Stimulated activated effector memory CD8-positive, alpha-beta T cell treated with anti-CD3 and anti-CD28 coated beads, Interleukin-12 subunit alpha, Interleukin-12 subunit beta, amount 100 ng/mL, for 72 hours (primary cell): Measurements from ENCODE around the gene LLCFC1.

Experiments
- ATAC-seq: fragments of 150-1000 bp; cut with Tn5 transposase; 2 replicates; pipeline ENCODE4 v1.10.0; 2021
- DNase-seq, 2 donors: peaks; one replicate each; pipeline ENCODE4 v3.0.0; 2021 to 2022; ENCODE audit warnings: low spot score in 2 of 2
- H3K27ac Mint-ChIP-seq: one replicate; pipeline ENCODE4 v1.8.0; 2022; ENCODE audit warnings: mild to moderate bottlenecking, mixed read lengths
- H3K36me3 Mint-ChIP-seq: one replicate; pipeline ENCODE4 v1.8.0; 2022; ENCODE audit warnings: mild to moderate bottlenecking, mixed read lengths
- H3K4me1 Mint-ChIP-seq: one replicate; pipeline ENCODE4 v1.8.0; 2022; ENCODE audit warnings: mixed read lengths
- H3K4me3 Mint-ChIP-seq: one replicate; pipeline ENCODE4 v1.8.0; 2022; ENCODE audit warnings: mild to moderate bottlenecking, mixed read lengths
- H3K9me3 Mint-ChIP-seq: one replicate; pipeline ENCODE4 v1.8.0; 2022; ENCODE audit warnings: mixed read lengths

Gene LLCFC1

GRCh38 chr7:142939226-142939910, at the start of gene LLCFC1:
Gene LLCFC1 (plus strand): TSS chr7:142939484. CDS start chr7:142939622, 138 bp downstream.
- peak; percentile 39 for ATAC-seq
- Mint-ChIP-seq H3K27ac (no peak within 1 kb of the TSS), H3K4me1 (no peaks in the 10 kb centered on the region), H3K9me3 (no peaks in the 10 kb centered on the region), H3K36me3 (no peaks in the 10 kb centered on the region), H3K4me3 (no peak within 1 kb of the TSS)
- no peak for DNase-seq

GRCh38 chr7:142889816-142890215, 49.5 kb upstream of the LLCFC1 start:
- no peaks in the 10 kb centered on the region for H3K9me3 Mint-ChIP-seq
- no peak for ATAC-seq
- no peaks in the 10 kb centered on the region for H3K4me1 Mint-ChIP-seq
- no peak overlapping the region for H3K4me3 Mint-ChIP-seq
- H3K36me3 Mint-ChIP-seq = no peaks in the 10 kb centered on the region
- no peak for DNase-seq
- H3K27ac Mint-ChIP-seq = no peak overlapping the region

GRCh38 chr7:142890874-142891485, 48.3 kb upstream of the LLCFC1 start:
- H3K36me3 Mint-ChIP-seq = no peaks in the 10 kb centered on the region
- no peaks in the 10 kb centered on the region for H3K4me1 Mint-ChIP-seq
- DNase-seq (no peak), ATAC-seq (no peak)
- no peak overlapping the region for H3K4me3 Mint-ChIP-seq
- H3K9me3 Mint-ChIP-seq = no peaks in the 10 kb centered on the region
- no peak overlapping the region for H3K27ac Mint-ChIP-seq

GRCh38 chr7:142891490-142892082, 47.7 kb upstream of the LLCFC1 start:
- no peak for DNase-seq
- Mint-ChIP-seq H3K36me3 (no peaks in the 10 kb centered on the region), H3K4me3 (no peak overlapping the region), H3K27ac (no peak overlapping the region), H3K4me1 (no peaks in the 10 kb centered on the region), H3K9me3 (no peaks in the 10 kb centered on the region)
- ATAC-seq = no peak

GRCh38 chr7:142892951-142893350, 46.3 kb upstream of the LLCFC1 start:
- no peaks in the 10 kb centered on the region for H3K9me3 Mint-ChIP-seq

GRCh38 chr7:142894112-142894984, 44.9 kb upstream of the LLCFC1 start:
- peak; percentile 24 for ATAC-seq
- H3K4me1 Mint-ChIP-seq = no peaks in the 10 kb centered on the region
- no peak overlapping the region for H3K4me3 Mint-ChIP-seq
- DNase-seq = no peak
- H3K27ac Mint-ChIP-seq = no peak overlapping the region
- no peaks in the 10 kb centered on the region for H3K9me3 Mint-ChIP-seq
- no peaks in the 10 kb centered on the region for H3K36me3 Mint-ChIP-seq

More at GRCh38 chr7:142892951-142893350, 46.3 kb upstream of the LLCFC1 start:
- no peak for DNase-seq
- no peak for ATAC-seq
- no peaks in the 10 kb centered on the region for H3K36me3 Mint-ChIP-seq
- no peaks in the 10 kb centered on the region for H3K4me1 Mint-ChIP-seq
- no peak overlapping the region for H3K4me3 Mint-ChIP-seq
- no peak overlapping the region for H3K27ac Mint-ChIP-seq

GRCh38 chr7:142894985-142895593, 44.2 kb upstream of the LLCFC1 start:
- ATAC-seq (no peak), DNase-seq (no peak)
- Mint-ChIP-seq H3K36me3 (no peaks in the 10 kb centered on the region), H3K4me1 (no peaks in the 10 kb centered on the region), H3K9me3 (no peaks in the 10 kb centered on the region), H3K4me3 (no peak overlapping the region), H3K27ac (no peak overlapping the region)

- no peak overlapping the region for H3K4me3 Mint-ChIP-seq
- no peak overlapping the region for H3K27ac Mint-ChIP-seq
- H3K9me3 Mint-ChIP-seq = no peaks in the 10 kb centered on the region
- no peak for DNase-seq
- H3K4me1 Mint-ChIP-seq = no peaks in the 10 kb centered on the region
- no peak for ATAC-seq
- no peaks in the 10 kb centered on the region for H3K36me3 Mint-ChIP-seq
Observed at GRCh38 chr7:142896151-142896550, 43.1 kb upstream of the LLCFC1 start.

- H3K9me3 Mint-ChIP-seq = no peaks in the 10 kb centered on the region
- no peak overlapping the region for H3K27ac Mint-ChIP-seq
- no peaks in the 10 kb centered on the region for H3K4me1 Mint-ChIP-seq
- ATAC-seq = no peak
- no peak overlapping the region for H3K4me3 Mint-ChIP-seq
- no peaks in the 10 kb centered on the region for H3K36me3 Mint-ChIP-seq
- no peak for DNase-seq
Observed at GRCh38 chr7:142896741-142897379, 42.4 kb upstream of the LLCFC1 start.

- no peak overlapping the region for H3K27ac Mint-ChIP-seq
- no peaks in the 10 kb centered on the region for H3K36me3 Mint-ChIP-seq
- no peak overlapping the region for H3K4me3 Mint-ChIP-seq
- no peaks in the 10 kb centered on the region for H3K9me3 Mint-ChIP-seq
- DNase-seq (no peak), ATAC-seq (no peak)
- H3K4me1 Mint-ChIP-seq = no peaks in the 10 kb centered on the region
Observed at GRCh38 chr7:142897691-142898090, 41.6 kb upstream of the LLCFC1 start.

GRCh38 chr7:142898377-142899170, 40.7 kb upstream of the LLCFC1 start:
- no peak overlapping the region for H3K27ac Mint-ChIP-seq
- no peak for DNase-seq
- H3K4me1 Mint-ChIP-seq = no peaks in the 10 kb centered on the region
- H3K4me3 Mint-ChIP-seq = no peak overlapping the region
- no peak for ATAC-seq
- no peaks in the 10 kb centered on the region for H3K36me3 Mint-ChIP-seq
- no peaks in the 10 kb centered on the region for H3K9me3 Mint-ChIP-seq

GRCh38 chr7:142899661-142900060, 39.6 kb upstream of the LLCFC1 start:
- ATAC-seq = no peak
- no peak for DNase-seq
- Mint-ChIP-seq H3K4me3 (no peak overlapping the region), H3K9me3 (no peaks in the 10 kb centered on the region), H3K27ac (no peak overlapping the region), H3K4me1 (no peaks in the 10 kb centered on the region), H3K36me3 (no peaks in the 10 kb centered on the region)

GRCh38 chr7:142901426-142902259, 37.6 kb upstream of the LLCFC1 start:
- H3K27ac Mint-ChIP-seq = no peak overlapping the region
- no peak for ATAC-seq
- no peaks in the 10 kb centered on the region for H3K9me3 Mint-ChIP-seq

More at GRCh38 chr7:142901426-142902259, 37.6 kb upstream of the LLCFC1 start:
- Mint-ChIP-seq H3K4me1 (no peaks in the 10 kb centered on the region), H3K4me3 (no peak overlapping the region), H3K36me3 (no peaks in the 10 kb centered on the region)
- no peak for DNase-seq
